Motor neuron (in vitro differentiated cells): ENCODE results near the gene HSPG2. TPM values are rescaled to one million over a fixed set of nuclear protein-coding genes. Genes with fewer than 3 reads are reported as not detected.

Source experiments
- total RNA-seq, 8 experiments: library from RNA; unstranded; fragments of 300-600 nt; gene quantifications; 2 replicates each; pipeline versions ENCODE4 v1.2.3 to v1.2.4, GENCODE V29; 2022

The HSPG2 gene
- total RNA-seq, 8 experiments from 2014 or later: 5.8 to 47.9 (median 12.8) TPM

Other genes with a start within 250 kb of the HSPG2 start
- gene USP48, start 154.2 kb downstream of the HSPG2 start, total RNA-seq: 10 to 100 TPM; 34.1 to 84.9 (median 54.9) TPM
- 1 to 10 TPM in 6 of 8 experiments, under 1 TPM in 2; 0.71 to 3.4 (median 1.4) TPM for gene LDLRAD2, start 125.0 kb downstream of the HSPG2 start, total RNA-seq
- not detected for gene CELA3B, start 39.7 kb upstream of the HSPG2 start, total RNA-seq
- under 1 TPM in 2 of 8 experiments, not detected in 6; 0.57 to 0.84 TPM for gene CELA3A, start 64.3 kb upstream of the HSPG2 start, total RNA-seq
- gene CDC42, start 115.4 kb upstream of the HSPG2 start, total RNA-seq: 100 to 1,000 TPM; 174 to 502 (median 461) TPM
- gene WNT4, start 205.8 kb upstream of the HSPG2 start, total RNA-seq: 10 to 100 TPM in 4 of 8 experiments, 1 to 10 TPM in 3, under 1 TPM in 1; 0.41 to 80.1 (median 11.8) TPM